ENCODE results near the gene ELMO1.

The ELMO1 gene

DNA sequence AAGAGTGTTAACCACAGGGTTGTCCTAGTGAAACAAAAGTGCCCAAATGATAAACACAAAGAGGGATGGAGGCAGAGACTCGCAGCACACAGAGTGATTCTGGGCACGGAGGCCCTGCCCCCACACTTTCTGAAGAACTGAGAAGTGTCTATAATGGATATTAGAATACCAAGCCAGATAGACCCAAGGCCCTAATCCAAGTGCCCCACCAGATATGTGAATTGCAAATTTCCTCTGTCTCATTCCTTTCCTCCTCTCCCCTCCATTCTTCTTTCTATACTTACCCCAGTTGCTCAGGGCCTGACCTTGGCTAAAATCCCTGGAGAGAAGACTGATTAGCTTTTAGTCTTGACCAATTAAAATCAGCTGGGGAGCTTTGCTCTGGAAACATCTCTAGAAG lies 617.6 kb downstream of the ELMO1 start:
- Histone ChIP-seq H3K9me3 (ENCODE audit: control insufficient read depth, low read length) (no peaks in the 10 kb centered on the region), H3K4me3 (ENCODE audit: low read depth, low read length) (no peak overlapping the region), H3K27me3 (ENCODE audit: control insufficient read depth, insufficient read depth, low read length) (no peaks in the 10 kb centered on the region), H3K9ac (no peak overlapping the region), H3K36me3 (ENCODE audit: control insufficient read depth, insufficient read depth, low read length) (no peaks in the 10 kb centered on the region), H3K4me2 (ENCODE audit: low read length) (no peak overlapping the region), H3K79me2 (no peaks in the 10 kb centered on the region), H2AFZ (no peak overlapping the region), H3K27ac (no peak overlapping the region), H3K4me1 (no peaks in the 10 kb centered on the region)
- TF ChIP-seq, protein P1, sequence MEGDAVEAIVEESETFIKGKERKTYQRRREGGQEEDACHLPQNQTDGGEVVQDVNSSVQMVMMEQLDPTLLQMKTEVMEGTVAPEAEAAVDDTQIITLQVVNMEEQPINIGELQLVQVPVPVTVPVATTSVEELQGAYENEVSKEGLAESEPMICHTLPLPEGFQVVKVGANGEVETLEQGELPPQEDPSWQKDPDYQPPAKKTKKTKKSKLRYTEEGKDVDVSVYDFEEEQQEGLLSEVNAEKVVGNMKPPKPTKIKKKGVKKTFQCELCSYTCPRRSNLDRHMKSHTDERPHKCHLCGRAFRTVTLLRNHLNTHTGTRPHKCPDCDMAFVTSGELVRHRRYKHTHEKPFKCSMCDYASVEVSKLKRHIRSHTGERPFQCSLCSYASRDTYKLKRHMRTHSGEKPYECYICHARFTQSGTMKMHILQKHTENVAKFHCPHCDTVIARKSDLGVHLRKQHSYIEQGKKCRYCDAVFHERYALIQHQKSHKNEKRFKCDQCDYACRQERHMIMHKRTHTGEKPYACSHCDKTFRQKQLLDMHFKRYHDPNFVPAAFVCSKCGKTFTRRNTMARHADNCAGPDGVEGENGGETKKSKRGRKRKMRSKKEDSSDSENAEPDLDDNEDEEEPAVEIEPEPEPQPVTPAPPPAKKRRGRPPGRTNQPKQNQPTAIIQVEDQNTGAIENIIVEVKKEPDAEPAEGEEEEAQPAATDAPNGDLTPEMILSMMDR (IDR thresholded peaks at IDR 0.05): no peak

DNA sequence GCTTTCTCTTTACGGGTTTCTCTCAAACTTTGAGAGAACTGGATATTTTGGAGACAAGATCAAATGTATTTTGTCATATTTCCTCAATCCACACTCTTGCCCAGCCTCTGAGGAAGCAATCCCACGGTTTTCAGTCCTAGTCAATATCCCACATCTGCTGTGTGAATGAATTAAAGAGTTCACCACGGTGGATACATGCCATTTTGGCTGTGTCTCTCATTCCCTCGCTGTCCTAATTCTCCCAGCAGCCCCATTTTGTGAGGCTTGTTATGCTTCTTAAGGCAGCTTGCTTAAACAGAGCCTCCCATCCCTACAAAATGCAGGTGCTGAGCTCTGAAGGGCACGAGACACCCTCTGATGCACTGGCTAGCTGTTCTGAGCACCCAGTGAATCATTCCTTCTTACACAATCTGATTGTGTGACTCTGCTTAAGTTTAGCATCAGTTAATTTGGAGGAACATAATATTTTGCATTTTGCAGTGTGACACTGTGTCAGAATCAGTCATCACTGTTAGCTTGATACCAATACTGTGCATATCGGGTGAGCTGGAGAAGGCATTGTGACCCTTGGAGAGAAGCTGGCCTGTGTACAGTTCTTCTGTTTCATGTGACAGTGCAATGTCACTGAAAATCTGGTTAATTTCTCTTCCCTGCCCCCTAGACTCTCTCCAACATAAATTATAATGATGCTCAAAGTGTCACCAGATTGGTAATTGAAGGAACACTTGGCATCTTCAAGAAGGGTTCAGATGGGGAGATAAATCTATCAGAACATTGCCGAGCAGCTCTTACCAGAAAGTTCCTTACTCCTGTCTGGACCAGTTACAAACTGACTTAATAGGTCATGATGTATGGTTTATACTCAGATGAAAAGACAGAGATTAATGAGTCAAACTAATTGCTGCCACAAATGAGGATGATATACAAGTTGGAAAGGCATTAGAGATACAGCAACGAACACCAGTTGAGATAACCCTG lies 620.6 kb downstream of the ELMO1 start:
- H3K9me3 ChIP-seq (ENCODE audit: control insufficient read depth, low read length): no peaks in the 10 kb centered on the region
- no peaks in the 10 kb centered on the region for H3K27me3 ChIP-seq (ENCODE audit: control insufficient read depth, insufficient read depth, low read length)
- no peaks in the 10 kb centered on the region for H3K4me1 ChIP-seq
- H3K4me2 ChIP-seq (ENCODE audit: low read length): no peak overlapping the region
- no peaks in the 10 kb centered on the region for H3K79me2 ChIP-seq
- no peak overlapping the region for H3K27ac ChIP-seq
- H3K4me3 ChIP-seq (ENCODE audit: low read depth, low read length): no peak overlapping the region
- TF ChIP-seq, protein P1 (IDR thresholded peaks at IDR 0.05): no peak
- no peaks in the 10 kb centered on the region for H3K36me3 ChIP-seq (ENCODE audit: control insufficient read depth, insufficient read depth, low read length)
- H3K9ac ChIP-seq: no peak overlapping the region
- H2AFZ ChIP-seq: no peak overlapping the region

GRCh38 chr7:36825501-36825900 lies 623.2 kb downstream of the ELMO1 start:
- Histone ChIP-seq H3K9me3 (ENCODE audit: control insufficient read depth, low read length) (no peaks in the 10 kb centered on the region), H3K9ac (no peak overlapping the region)
- TF ChIP-seq, protein P1 (IDR thresholded peaks at IDR 0.05): no peak

DNA sequence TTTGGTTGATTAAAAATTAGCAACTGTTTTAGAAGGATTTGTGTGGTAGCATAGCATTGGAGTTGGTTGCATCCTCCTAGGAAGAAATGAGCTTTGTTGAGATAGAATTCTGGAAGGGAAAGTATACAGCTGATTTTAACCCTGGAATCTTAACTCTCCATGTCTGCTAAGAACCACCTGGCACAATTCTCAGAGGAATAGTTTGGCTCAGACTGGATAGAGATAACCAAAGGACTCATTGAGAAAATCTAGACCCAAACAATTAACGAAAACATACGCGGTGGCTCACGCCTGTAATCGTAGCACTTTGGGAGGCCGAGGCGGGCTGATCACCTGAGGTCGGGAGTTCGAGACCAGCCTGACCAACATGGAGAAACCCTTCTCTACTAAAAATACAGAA lies 625.3 kb downstream of the ELMO1 start:
- no peaks in the 10 kb centered on the region for H3K27me3 ChIP-seq (ENCODE audit: control insufficient read depth, insufficient read depth, low read length)
- H3K9me3 ChIP-seq (ENCODE audit: control insufficient read depth, low read length): no peaks in the 10 kb centered on the region
- no peak overlapping the region for H2AFZ ChIP-seq
- TF ChIP-seq, protein P1 (IDR thresholded peaks at IDR 0.05): no peak
- H3K79me2 ChIP-seq: no peaks in the 10 kb centered on the region
- no peaks in the 10 kb centered on the region for H3K36me3 ChIP-seq (ENCODE audit: control insufficient read depth, insufficient read depth, low read length)
- H3K4me1 ChIP-seq: no peaks in the 10 kb centered on the region
- no peak overlapping the region for H3K4me3 ChIP-seq (ENCODE audit: low read depth, low read length)
- H3K4me2 ChIP-seq (ENCODE audit: low read length): no peak overlapping the region
- no peak overlapping the region for H3K9ac ChIP-seq
- no peak overlapping the region for H3K27ac ChIP-seq

More at GRCh38 chr7:36825501-36825900, 623.2 kb downstream of the ELMO1 start:
- Histone ChIP-seq H3K27ac (no peak overlapping the region), H3K4me1 (no peaks in the 10 kb centered on the region), H2AFZ (no peak overlapping the region), H3K79me2 (no peaks in the 10 kb centered on the region), H3K4me2 (ENCODE audit: low read length) (no peak overlapping the region), H3K4me3 (ENCODE audit: low read depth, low read length) (no peak overlapping the region), H3K36me3 (ENCODE audit: control insufficient read depth, insufficient read depth, low read length) (no peaks in the 10 kb centered on the region), H3K27me3 (ENCODE audit: control insufficient read depth, insufficient read depth, low read length) (no peaks in the 10 kb centered on the region)
